H1 (cell line): ENCODE results near the gene GPX6. TPM values are rescaled to one million over a fixed set of nuclear protein-coding genes. Genes with fewer than 3 reads are reported as not detected.

Experiments used
- CTCF ChIA-PET: fragments of 300-600 bp; sonication (Branson Sonifier 250); formaldehyde crosslinking; loops from one replicate; lab custom pipeline; 2021; ENCODE audit not compliant: partially characterized antibody; lab: Charles Lee
- POLR2A ChIA-PET: fragments of 300-600 bp; sonication (Branson Sonifier 250); formaldehyde crosslinking; loops from one replicate; lab custom pipeline; 2021; ENCODE audit warnings: inconsistent platforms; ENCODE audit not compliant: partially characterized antibody; lab: Charles Lee
- DNase-seq, 2 experiments: peaks; one replicate each; pipeline versions ENCODE4 v3.0.0 to v3.0.0-alpha.2; 2010 to 2022; ENCODE audit warnings: low spot score in 2 of 2, low read depth in 1 of 2, mixed read lengths in 1 of 2
- FAIRE-seq: peaks from 2 replicates; lab custom pipeline; 2011; peaks lifted over from hg19 to GRCh38; lab: Jason Lieb, UNC
- H2AFZ ChIP-seq: 2 replicates; pipeline ENCODE4 v1.8.1; 2012; ENCODE audit warnings: low read length, inconsistent platforms
- H2AK5ac ChIP-seq: 2 replicates; pipeline ENCODE4 v1.6.1; 2013; ENCODE audit warnings: low read depth, low read length
- H2BK120ac ChIP-seq: replicated peaks from 2 replicates; pipeline ENCODE3; 2013; ENCODE audit warnings: low read depth, low read length, inconsistent platforms
- H2BK12ac ChIP-seq: 2 replicates; pipeline ENCODE4 v1.6.1; 2013; ENCODE audit warnings: low read depth, low read length
- H2BK15ac ChIP-seq: 2 replicates; pipeline ENCODE4 v1.6.1; 2013; ENCODE audit warnings: low read length
- H2BK20ac ChIP-seq: 2 replicates; pipeline ENCODE4 v1.6.1; 2013; ENCODE audit warnings: low read length
- H2BK5ac ChIP-seq: 2 replicates; pipeline ENCODE4 v1.6.1; 2013; ENCODE audit warnings: low read depth, low read length
- H3K14ac ChIP-seq: 2 replicates; pipeline ENCODE4 v1.6.1; 2013; ENCODE audit warnings: inconsistent platforms; ENCODE audit not compliant: insufficient read length
- H3K18ac ChIP-seq: 2 replicates; pipeline ENCODE4 v1.6.1; 2013; ENCODE audit warnings: low read length; ENCODE audit errors: extremely low read depth
- H3K23ac ChIP-seq: 2 replicates; pipeline ENCODE4 v1.6.1; 2013; ENCODE audit warnings: inconsistent platforms; ENCODE audit not compliant: insufficient read length
- H3K23me2 ChIP-seq: 2 replicates; pipeline ENCODE4 v1.6.1; 2013; ENCODE audit warnings: low read depth, low read length
- H3K27ac ChIP-seq: 2 replicates; pipeline ENCODE4 v1.6.1; 2011; ENCODE audit warnings: low read depth, low read length, inconsistent platforms
- H3K27me3 ChIP-seq, 4 experiments: replicated peaks in 1 of 4; 1 replicate in 1 of 4; 2 replicates in 3 of 4; pipeline versions ENCODE4 v1.6.1 to v1.8.1; 2011 to 2013; ENCODE audit warnings: low read length in 3 of 4, mild to moderate bottlenecking in 3 of 4, inconsistent platforms in 2 of 4, mixed read lengths in 2 of 4, moderate library complexity in 1 of 4; ENCODE audit not compliant: control insufficient read depth in 3 of 4, insufficient read depth in 3 of 4; ENCODE audit errors: extremely low read depth in 1 of 4
- H3K36me3 ChIP-seq, 4 experiments: 2 replicates each; pipeline versions ENCODE4 v1.6.1 to v1.8.1; 2011 to 2013; ENCODE audit warnings: mild to moderate bottlenecking in 4 of 4, low read length in 3 of 4, moderate library complexity in 2 of 4, control low read depth in 1 of 4, inconsistent platforms in 1 of 4; ENCODE audit not compliant: insufficient read depth in 4 of 4, control insufficient read depth in 2 of 4
- H3K4ac ChIP-seq: replicated peaks from 2 replicates; pipeline ENCODE3; 2013; ENCODE audit warnings: low read length, low read depth, mixed read lengths, inconsistent platforms; ENCODE audit not compliant: insufficient read length
- H3K4me1 ChIP-seq, 4 experiments: replicated peaks in 1 of 4; 1 replicate in 1 of 4; 2 replicates in 3 of 4; pipeline versions ENCODE4 v1.6.1 to v1.8.1; 2011 to 2013; ENCODE audit warnings: low read length in 3 of 4, inconsistent platforms in 2 of 4, mixed read lengths in 1 of 4; ENCODE audit not compliant: insufficient read depth in 4 of 4, control insufficient read depth in 3 of 4
- H3K4me2 ChIP-seq, 2 experiments: 2 replicates each; pipeline versions ENCODE4 v1.6.1 to v1.8.1; 2011 to 2013; ENCODE audit warnings: low read depth in 2 of 2, low read length in 2 of 2, control low read depth in 1 of 2, inconsistent platforms in 1 of 2, mild to moderate bottlenecking in 1 of 2; ENCODE audit not compliant: insufficient read depth in 1 of 2
- H3K4me3 ChIP-seq, 4 experiments: fragments of 200-600, 300-600 bp in 1 of 4; sonication (generic), shearing (Covaris generic), sonication (Bioruptor Twin) in 1 of 4; 2 replicates each; pipeline versions ENCODE4 v1.5.1 to v1.8.1; 2011 to 2016; ENCODE audit warnings: low read length in 4 of 4, low read depth in 3 of 4, control low read depth in 2 of 4, inconsistent platforms in 2 of 4, mild to moderate bottlenecking in 2 of 4, mixed read lengths in 1 of 4, moderate library complexity in 1 of 4; ENCODE audit not compliant: insufficient read depth in 2 of 4; ENCODE audit errors: extremely low read depth in 1 of 4
- H3K56ac ChIP-seq: replicated peaks from 2 replicates; pipeline ENCODE3; 2013; ENCODE audit warnings: low read depth, mild to moderate bottlenecking, mixed read lengths, low read length, inconsistent platforms; ENCODE audit not compliant: insufficient read length
- H3K79me1 ChIP-seq: 2 replicates; pipeline ENCODE4 v1.6.1; 2013; ENCODE audit warnings: low read depth, low read length, control low read depth
- H3K79me2 ChIP-seq, 2 experiments: 2 replicates each; pipeline versions ENCODE4 v1.6.1 to v1.8.1; 2012 to 2013; ENCODE audit warnings: low read length in 2 of 2, mild to moderate bottlenecking in 2 of 2, inconsistent platforms in 1 of 2; ENCODE audit not compliant: insufficient read depth in 2 of 2, control insufficient read depth in 1 of 2
- H3K9ac ChIP-seq, 4 experiments: replicated peaks in 1 of 4; 1 replicate in 1 of 4; 2 replicates in 3 of 4; pipeline versions ENCODE4 v1.6.1 to v1.8.1; 2011 to 2013; ENCODE audit warnings: low read depth in 3 of 4, low read length in 3 of 4, control low read depth in 2 of 4, mild to moderate bottlenecking in 2 of 4, moderate library complexity in 2 of 4, inconsistent platforms in 1 of 4; ENCODE audit errors: extremely low read depth in 1 of 4
- H3K9me3 ChIP-seq, 2 experiments: 2 replicates each; pipeline versions ENCODE4 v1.6.1 to v1.8.1; 2012 to 2013; ENCODE audit warnings: mild to moderate bottlenecking in 2 of 2, moderate library complexity in 2 of 2, control low read depth in 1 of 2, inconsistent platforms in 1 of 2, low read depth in 1 of 2, low read length in 1 of 2, mixed read lengths in 1 of 2; ENCODE audit not compliant: insufficient read depth in 2 of 2
- H4K20me1 ChIP-seq, 2 experiments: replicated peaks in 1 of 2; 2 replicates each; pipeline versions ENCODE3 to v1.8.1; 2011 to 2013; ENCODE audit warnings: inconsistent platforms in 2 of 2, low read length in 2 of 2, mild to moderate bottlenecking in 1 of 2; ENCODE audit not compliant: insufficient read depth in 2 of 2, control insufficient read depth in 1 of 2
- H4K5ac ChIP-seq: 2 replicates; pipeline ENCODE4 v1.6.1; 2013; ENCODE audit warnings: low read length, low read depth, mixed read lengths, inconsistent platforms; ENCODE audit not compliant: insufficient read length
- H4K8ac ChIP-seq: 2 replicates; pipeline ENCODE4 v1.8.0; 2013; ENCODE audit warnings: mild to moderate bottlenecking, moderate library complexity, low read length, inconsistent platforms; ENCODE audit not compliant: insufficient read depth; ENCODE audit errors: extremely low read depth
- H4K91ac ChIP-seq: replicated peaks from 2 replicates; pipeline ENCODE3; 2013; ENCODE audit warnings: low read length, mixed read lengths, inconsistent platforms; ENCODE audit not compliant: insufficient read length
- FOSL1 ChIP-seq: IDR thresholded peaks from 2 replicates; pipeline ENCODE4 v1.6.1; 2011; ENCODE audit warnings: mild to moderate bottlenecking, low read depth, low read length, moderate library complexity; ENCODE audit not compliant: insufficient read depth
- HDAC2 ChIP-seq, 2 experiments: fragments of 300-600 bp in 1 of 2; sonication (generic) in 1 of 2; IDR thresholded peaks; 2 replicates each; pipeline ENCODE4 v1.6.1; 2011 to 2012; ENCODE audit warnings: low read depth in 2 of 2, low read length in 2 of 2, mild to moderate bottlenecking in 2 of 2, moderate library complexity in 2 of 2, borderline replicate concordance in 1 of 2, inconsistent platforms in 1 of 2
- HDAC6 ChIP-seq: IDR thresholded peaks from one replicate; pipeline ENCODE4 v1.7.1; 2012; ENCODE audit warnings: low read depth, mild to moderate bottlenecking, inconsistent platforms, low read length, moderate library complexity
- POLR2A ChIP-seq, 2 experiments: IDR thresholded peaks; 1 replicate in 1 of 2; 2 replicates in 1 of 2; pipeline ENCODE4 v1.6.1; 2011; ENCODE audit warnings: low read depth in 2 of 2, low read length in 2 of 2, mild to moderate bottlenecking in 2 of 2; ENCODE audit errors: control extremely low read depth in 1 of 2
- TCF12 ChIP-seq: IDR thresholded peaks from 2 replicates; pipeline ENCODE4 v1.6.1; 2011; ENCODE audit warnings: low read depth, mild to moderate bottlenecking, low read length
- WGBS, 2 experiments: shearing (Covaris generic) in 1 of 2; methylation state at CpG; one replicate each; pipeline versions ENCODE4 v1.1.6 to v1.1.7; 2013 to 2015; ENCODE audit warnings: low lambda C conversion rate in 2 of 2, mixed read lengths in 2 of 2, inconsistent platforms in 1 of 2, low coverage in 1 of 2, missing lambda C conversion rate in 1 of 2; ENCODE audit not compliant: insufficient replicate concordance in 2 of 2, insufficient coverage in 1 of 2, insufficient read length in 1 of 2; ENCODE audit errors: extremely low coverage in 1 of 2, missing lambda C conversion rate in 1 of 2; 5-methylcytosine and 5-hydroxymethylcytosine counted together
- polyA plus RNA-seq, 7 experiments: library from polyadenylated mRNA; depleted of rRNA in 3 of 7; stranded (reverse) in 5 of 7; unstranded in 2 of 7; fragments of >200 nt in 5 of 7; fragments of 200-250 nt in 2 of 7; gene quantifications; 1 replicate in 5 of 7; 2 replicates in 1 of 7; 4 replicates in 1 of 7; pipeline versions ENCODE4 v1.2.1 to v1.2.3, GENCODE V29; 2011 to 2013; ENCODE audit warnings: missing spikeins in 2 of 7, mixed read lengths in 2 of 7
- total RNA-seq: library from RNA; stranded (reverse); fragmentation: NEBNext Ultra II Directional; extraction: Animal tissue kit (Norgen Biotek cat#: 25700); gene quantifications from 2 replicates; pipeline ENCODE4 v1.2.1, GENCODE V29; 2021

Gene GPX6
- total and polyA plus RNA-seq, 2 of the 8 experiments (the other 6 are each of a cell fraction or from before 2014, with no cell fraction given) = not detected

- TF ChIP-seq HDAC2 (IDR thresholded peaks at IDR 0.05; ENCODE audit: borderline replicate concordance in 1 of 2, low read depth in 2 of 2, low read length in 2 of 2) (no peak), POLR2A (IDR thresholded peaks at IDR 0.05; ENCODE audit: control extremely low read depth in 1 of 2, low read depth in 2 of 2, low read length in 2 of 2) (no peak), FOSL1 (no peak), TCF12 (no peak), HDAC6 (no peak)
- Histone ChIP-seq H2BK12ac (no peak overlapping the region), H3K23me2 (peaks cover 7% of the 10 kb centered on the region), H3K14ac (no peak overlapping the region), H4K91ac (no peak overlapping the region), H3K23ac (no peak overlapping the region), H3K4me3 (no peak overlapping the region), H2BK20ac (no peak overlapping the region), H3K9ac (no peak overlapping the region), H3K4me1 (peaks cover 0 to 6% (median 2%) of the 10 kb centered on the region in 4 experiments; a peak in 2 of 7 replicates), H2AK5ac (no peak overlapping the region), H4K5ac (no peak overlapping the region), H4K8ac (no peak overlapping the region), H2BK15ac (no peak overlapping the region), H3K4ac (no peak overlapping the region), H3K36me3 (no peaks in the 10 kb centered on the region), H2BK5ac (no peak overlapping the region), H3K27ac (no peak overlapping the region), H4K20me1 (no peaks in the 10 kb centered on the region), H3K79me1 (no peaks in the 10 kb centered on the region), H3K9me3 (no peaks in the 10 kb centered on the region), H3K56ac (no peak overlapping the region), H3K27me3 (peaks cover 0 to 2% (median 0%) of the 10 kb centered on the region in 4 experiments; a peak in 2 of 7 replicates), H2AFZ (no peak overlapping the region), H2BK120ac (no peak overlapping the region), H3K4me2 (no peak overlapping the region), H3K18ac (no peak overlapping the region), H3K79me2 (no peaks in the 10 kb centered on the region)
- WGBS, 2 experiments = 95% methylated on average over 1 of the region's 1 CpG; no CpG with 5 or more reads in 1 of the 2 experiments
- FAIRE-seq (no peak), DNase-seq (no peak)
- ChIA-PET POLR2A (no interaction called here), CTCF (no interaction called here)
Observed at GRCh38 chr6:28486533-28486932, 29.1 kb downstream of the GPX6 start.
